HCT116 (cell line): ENCODE results near the gene MRPL34. TPM values are rescaled to one million over a fixed set of nuclear protein-coding genes. Genes with fewer than 3 reads are reported as not detected.

Source experiments
- ATAC-seq: fragments of 200-7000 bp; cut with Tn5 transposase; 2 replicates; pipeline ENCODE4 v1.9.1; 2020; ENCODE audit warnings: mild to moderate bottlenecking, moderate library complexity
- BruUV-seq: library from RNA; stranded (reverse); fragments of 400-500 nt; replicated peaks from 2 replicates; lab custom pipeline; 2021; lab: Mats Ljungman, UMichigan
- CTCF ChIA-PET: fragments of 300-600 bp; sonication (Branson Sonifier 250); formaldehyde crosslinking; loops from one replicate; lab custom pipeline; 2021; ENCODE audit warnings: antibody characterized with exemption; lab: Charles Lee
- POLR2A ChIA-PET: fragments of 300-600, 350-600 bp; sonication (Branson Sonifier 250); formaldehyde crosslinking; loops from one replicate; lab custom pipeline; 2021; ENCODE audit warnings: antibody characterized with exemption; lab: Charles Lee
- RAD21 ChIA-PET, 2 experiments: fragments of 300-600 bp; sonication (Branson Sonifier 250); formaldehyde crosslinking; loops; one replicate each; lab custom pipeline; 2023; ENCODE audit warnings: low total read pairs in 2 of 2; ENCODE audit not compliant: uncharacterized antibody in 2 of 2, unreplicated experiment in 2 of 2, low non-redundant PET in 1 of 2; lab: Charles Lee
- DNase-seq: peaks from one replicate; pipeline ENCODE4 v3.0.0-alpha.2; 2010; ENCODE audit warnings: low read depth, low spot score
- H2AFZ ChIP-seq: fragments of 200-600 bp; shearing (Covaris generic), sonication (generic); 2 replicates; pipeline ENCODE4 v1.6.1; 2017; ENCODE audit warnings: low read depth, mixed run types, mixed read lengths, antibody characterized with exemption, low read length; ENCODE audit not compliant: poor library complexity, severe bottlenecking
- H3K27ac ChIP-seq: 2 replicates; pipeline ENCODE4 v1.5.1; 2012; ENCODE audit warnings: low read depth, low read length
- H3K27me3 ChIP-seq: fragments of 200-600 bp; sonication (generic); 2 replicates; pipeline ENCODE4 v1.6.1; 2016; ENCODE audit warnings: mixed run types, low read length, mixed read lengths; ENCODE audit not compliant: insufficient read depth
- H3K36me3 ChIP-seq, 2 experiments: fragments of 200-500 bp in 1 of 2; fragments of 200-600 bp in 1 of 2; sonication (Bioruptor generic) in 1 of 2; sonication (generic) in 1 of 2; 2 replicates each; pipeline versions ENCODE4 v1.5.1 to v1.6.1; 2014 to 2016; ENCODE audit warnings: low read length in 2 of 2, inconsistent platforms in 1 of 2, mixed read lengths in 1 of 2, mixed run types in 1 of 2; ENCODE audit not compliant: insufficient read depth in 2 of 2, control insufficient read depth in 1 of 2
- H3K4me1 ChIP-seq, 2 experiments: fragments of 200-600 bp in 1 of 2; sonication (generic) in 1 of 2; 2 replicates each; pipeline versions ENCODE4 v1.5.1 to v1.6.1; 2012 to 2017; ENCODE audit warnings: low read length in 2 of 2, inconsistent platforms in 1 of 2, mild to moderate bottlenecking in 1 of 2, mixed read lengths in 1 of 2, mixed run types in 1 of 2, moderate library complexity in 1 of 2; ENCODE audit not compliant: insufficient read depth in 2 of 2, control insufficient read depth in 1 of 2
- H3K4me2 ChIP-seq: fragments of 200-600 bp; sonication (generic); 2 replicates; pipeline ENCODE4 v1.6.1; 2017; ENCODE audit warnings: mixed run types, low read length, mixed read lengths
- H3K4me3 ChIP-seq, 2 experiments: fragments of 200-600 bp in 1 of 2; sonication (generic) in 1 of 2; replicated peaks in 1 of 2; 2 replicates each; pipeline ENCODE4 v1.5.1; 2011 to 2016; ENCODE audit warnings: low read length in 2 of 2, control low read depth in 1 of 2, low read depth in 1 of 2, mild to moderate bottlenecking in 1 of 2, mixed read lengths in 1 of 2, mixed run types in 1 of 2
- H3K79me2 ChIP-seq: fragments of 200-600 bp; sonication (generic); 2 replicates; pipeline ENCODE4 v1.6.1; 2017; ENCODE audit warnings: mild to moderate bottlenecking, mixed run types, low read length, moderate library complexity, mixed read lengths; ENCODE audit not compliant: insufficient read depth
- H3K9ac ChIP-seq: fragments of 200-600 bp; sonication (generic); 2 replicates; pipeline ENCODE4 v1.6.1; 2016; ENCODE audit warnings: low read length, mixed read lengths
- H3K9me2 ChIP-seq: fragments of 200-600 bp; sonication (generic), shearing (Covaris generic); 2 replicates; pipeline ENCODE4 v1.6.1; 2017; ENCODE audit warnings: mixed run types, mild to moderate bottlenecking, moderate library complexity; ENCODE audit not compliant: insufficient read depth
- H3K9me3 ChIP-seq, 2 experiments: fragments of 200-500 bp in 1 of 2; fragments of 200-600 bp in 1 of 2; sonication (Bioruptor generic) in 1 of 2; sonication (generic) in 1 of 2; 2 replicates each; pipeline ENCODE4 v1.6.1; 2014 to 2017; ENCODE audit warnings: low read length in 2 of 2, mixed read lengths in 2 of 2, inconsistent platforms in 1 of 2, low read depth in 1 of 2, mild to moderate bottlenecking in 1 of 2, mixed run types in 1 of 2, moderate library complexity in 1 of 2; ENCODE audit not compliant: control insufficient read depth in 1 of 2, insufficient read depth in 1 of 2
- H4K20me1 ChIP-seq: fragments of 200-600 bp; sonication (generic), shearing (Covaris generic); 2 replicates; pipeline ENCODE4 v1.6.1; 2017; ENCODE audit warnings: mixed run types, mild to moderate bottlenecking, moderate library complexity; ENCODE audit not compliant: insufficient read depth
- CBX3 ChIP-seq: IDR thresholded peaks from 2 replicates; pipeline ENCODE4 v1.6.1; 2012; ENCODE audit warnings: low read depth
- CEBPB ChIP-seq: IDR thresholded peaks from 2 replicates; pipeline ENCODE4 v1.6.1; 2012; ENCODE audit warnings: low read depth
- EGR1 ChIP-seq: IDR thresholded peaks from 2 replicates; pipeline ENCODE4 v1.6.1; 2012; ENCODE audit warnings: low read depth
- EZH2phosphoT487 ChIP-seq: fragments of 200-600 bp; IDR thresholded peaks from 2 replicates; pipeline ENCODE4 v1.6.1; 2018; ENCODE audit warnings: antibody characterized with exemption, borderline replicate concordance
- FOSL1 ChIP-seq: IDR thresholded peaks from 2 replicates; pipeline ENCODE4 v1.6.1; 2012; ENCODE audit warnings: low read depth
- JUND ChIP-seq: IDR thresholded peaks from 2 replicates; pipeline ENCODE4 v1.6.1; 2012
- POLR2A ChIP-seq: IDR thresholded peaks from 2 replicates; pipeline ENCODE4 v1.7.0; 2011; ENCODE audit warnings: borderline replicate concordance; ENCODE audit not compliant: insufficient read depth, insufficient read length; ENCODE audit errors: extremely low read depth
- POLR2AphosphoS5 ChIP-seq: IDR thresholded peaks from 2 replicates; pipeline ENCODE4 v1.6.1; 2011; ENCODE audit warnings: mild to moderate bottlenecking, low read depth, low read length, moderate library complexity
- SIN3A ChIP-seq: IDR thresholded peaks from 2 replicates; pipeline ENCODE4 v1.6.1; 2012; ENCODE audit warnings: low read depth
- SP1 ChIP-seq: IDR thresholded peaks from 2 replicates; pipeline ENCODE4 v1.6.1; 2012; ENCODE audit warnings: low read depth
- SRF ChIP-seq: IDR thresholded peaks from 2 replicates; pipeline ENCODE4 v1.6.1; 2012; ENCODE audit warnings: low read depth
- ZFX ChIP-seq: fragments of 450-650 bp; IDR thresholded peaks from 2 replicates; pipeline ENCODE4 v1.6.1; 2017
- ZNF274 ChIP-seq: fragments of 200-500 bp; sonication (Bioruptor generic); IDR thresholded peaks from 2 replicates; pipeline ENCODE4 v1.6.1; 2014; ENCODE audit warnings: mild to moderate bottlenecking, low read depth, low read length, inconsistent platforms
- intact Hi-C: fragments of 100-400 bp; cut with micrococcal nuclease; formaldehyde crosslinking; loops from 2 replicates; pipeline ENCODE4 v1.10.0; 2022
- total RNA-seq: library from RNA; stranded (reverse); gene quantifications from one replicate; pipeline ENCODE4 v1.2.1, GENCODE V29; 2021; ENCODE audit not compliant: unreplicated experiment
- TF ChIP-seq, protein P1 (sequence below): IDR thresholded peaks from 2 replicates; pipeline ENCODE4 v1.6.1; 2012
- TF ChIP-seq, protein P2 (sequence below): IDR thresholded peaks from 2 replicates; pipeline ENCODE4 v1.6.1; 2011; ENCODE audit warnings: mild to moderate bottlenecking, low read length, moderate library complexity; ENCODE audit not compliant: insufficient replicate concordance; ENCODE audit errors: extremely low read depth

Gene MRPL34
- total RNA-seq, 1 experiment from 2014 or later: 114 TPM

DNA sequence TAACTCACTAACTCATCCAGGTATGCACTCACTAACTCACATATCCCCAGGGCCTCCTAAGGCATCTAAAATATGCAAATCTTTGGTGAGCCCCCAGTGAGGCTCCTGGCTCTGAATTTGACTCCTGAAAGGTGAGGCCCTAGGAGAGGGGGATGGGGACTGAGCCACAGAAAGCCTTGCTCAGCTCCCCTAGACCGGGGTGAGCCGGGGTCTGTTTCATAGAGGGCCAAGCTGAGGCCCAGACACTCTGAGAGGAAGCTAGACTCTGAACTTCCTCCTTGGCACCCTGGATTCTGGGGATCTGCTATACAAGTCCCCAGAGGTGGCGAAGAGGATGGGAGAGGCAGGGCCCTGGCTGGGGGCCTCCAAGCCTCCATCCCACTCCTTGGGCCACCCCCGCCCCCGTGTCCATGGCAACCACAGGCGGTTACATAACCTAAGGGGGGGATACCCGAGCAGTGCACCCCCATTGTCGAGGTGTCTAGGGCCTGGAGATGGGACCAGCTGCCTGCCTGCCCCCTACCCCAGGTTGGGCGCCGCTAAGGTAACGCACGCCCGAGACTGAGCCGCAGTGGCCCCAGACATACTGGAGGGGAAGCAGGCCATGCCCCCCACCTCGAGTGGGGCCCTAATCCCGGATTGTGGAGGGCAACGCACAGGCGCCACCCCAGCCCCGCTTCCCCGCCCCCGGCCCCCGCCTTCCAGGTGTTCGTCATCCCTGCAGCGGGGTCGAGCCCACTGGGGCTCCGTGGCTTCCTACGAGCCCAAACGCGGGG lies 3.1 kb upstream of the MRPL34 start:
- peaks cover 0 to 5% of the 10 kb centered on the region in 2 experiments; a peak in 2 of 4 replicates for H3K36me3 ChIP-seq
- POLR2A ChIA-PET: interaction anchor here (3.1 kb wide), 1 partner anchor 9 kb away, joined by 22 read pairs; no protein-coding TSS in a partner anchor
- H3K79me2 ChIP-seq: peaks cover 19% of the 10 kb centered on the region
- H3K4me2 ChIP-seq: peak overlapping the region; percentile 71
- peaks cover 29 to 48% of the 10 kb centered on the region in 2 experiments for H3K4me1 ChIP-seq
- DNase-seq (no peak), ATAC-seq (no peak)
- CTCF ChIA-PET: no interaction called here
- BruUV-seq: no TSS peak
- no peaks in the 10 kb centered on the region for H3K27me3 ChIP-seq
- peak overlapping the region; percentile 48 to 54 for H3K4me3 ChIP-seq
- H3K9me2 ChIP-seq: no peaks in the 10 kb centered on the region
- no peaks in the 10 kb centered on the region for H4K20me1 ChIP-seq
- no peak overlapping the region for H2AFZ ChIP-seq
- no peaks in the 10 kb centered on the region; a peak in 1 of 4 replicates for H3K9me3 ChIP-seq
- intact Hi-C loops: no loop called here
- H3K9ac ChIP-seq: peak overlapping the region; percentile 55
- RAD21 ChIA-PET: no interaction called here
- TF ChIP-seq CBX3: no peak
- no peak for TF ChIP-seq EGR1
- no peak for TF ChIP-seq SRF
- no peak for TF ChIP-seq ZNF274
- no peak for TF ChIP-seq FOSL1
- TF ChIP-seq JUND: no peak
- H3K27ac ChIP-seq: peak overlapping the region; percentile 50; the same call in 1 of the 2 replicates

DNA sequence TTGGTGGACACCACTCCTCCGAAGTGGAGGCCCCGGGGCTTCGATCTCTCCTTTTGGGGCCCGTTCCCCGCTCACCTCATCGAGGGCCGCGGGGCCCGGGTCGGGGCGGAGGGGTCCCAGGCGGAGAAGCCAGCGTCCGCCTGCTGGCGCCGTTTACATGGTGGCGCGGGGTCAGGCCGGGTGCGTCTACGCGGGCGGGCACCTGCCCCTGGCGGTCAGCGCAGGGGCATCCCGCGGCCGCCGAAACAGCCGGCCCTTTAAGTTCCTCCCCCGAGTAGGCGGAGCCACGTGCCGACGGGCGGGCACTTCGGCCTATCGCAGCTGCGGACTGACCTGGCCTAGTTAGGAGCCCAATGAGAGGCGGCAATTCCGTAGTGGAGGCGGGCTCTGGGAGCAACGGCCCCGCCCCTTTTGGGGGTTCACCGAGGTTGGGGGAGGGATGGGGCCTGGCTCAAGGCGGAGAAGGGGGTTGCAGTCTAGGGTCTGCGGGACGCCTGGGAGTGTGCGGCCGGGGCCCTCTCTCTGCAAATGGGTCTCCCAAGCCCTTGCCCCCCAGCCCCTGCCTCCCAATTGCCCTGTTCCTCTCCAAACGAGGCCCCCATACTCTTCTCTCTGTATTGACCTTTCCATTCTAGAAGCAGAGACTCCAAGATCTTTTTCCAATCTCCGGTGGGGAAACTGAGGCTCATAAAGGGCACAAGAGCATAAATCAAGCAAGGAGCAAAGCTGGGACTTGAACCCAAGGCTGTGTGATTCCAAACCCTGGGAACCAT lies 2.3 kb upstream of the MRPL34 start, which contains the start of gene ABHD8:
ABHD8 (minus strand) TSS at position 259 of the 773 bp plus-strand sequence. CDS start 1,809 bp downstream, outside the sequence.
- peaks cover 36 to 56% of the 10 kb centered on the region in 2 experiments for H3K4me1 ChIP-seq
- DNase-seq (peak; percentile 92), ATAC-seq (peak; percentile 79)
- ChIA-PET RAD21 (no interaction called here), POLR2A (interaction anchor here (0.9 to 3.1 kb wide), 2 partner anchors 10 to 25 kb away, joined by 3 to 22 read pairs; no protein-coding TSS in a partner anchor), CTCF (no interaction called here)
- H3K9ac ChIP-seq: peak within 1 kb of the TSS; percentile 55
- peak within 1 kb of the TSS; percentile 48 to 54 for H3K4me3 ChIP-seq
- peaks cover 15% of the 10 kb centered on the region for H3K79me2 ChIP-seq
- intact Hi-C loops: no loop called here
- peaks cover 0 to 2% of the 10 kb centered on the region in 2 experiments; a peak in 1 of 4 replicates for H3K36me3 ChIP-seq
- H3K9me3 ChIP-seq: no peaks in the 10 kb centered on the region
- H3K27ac ChIP-seq: peak within 1 kb of the TSS; percentile 50; the same call in 1 of the 2 replicates
- H3K9me2 ChIP-seq: no peaks in the 10 kb centered on the region
- BruUV-seq: no TSS peak
- no peaks in the 10 kb centered on the region for H4K20me1 ChIP-seq
- no peak within 1 kb of the TSS for H2AFZ ChIP-seq
- peak within 1 kb of the TSS; percentile 71 for H3K4me2 ChIP-seq
- H3K27me3 ChIP-seq: no peaks in the 10 kb centered on the region
- TF ChIP-seq EGR1 (peak; percentile 46; the same call in 1 of the 2 replicates), CEBPB (no peak), POLR2A (peak; percentile 46), FOSL1 (no peak), POLR2AphosphoS5 (peak; percentile 61), SIN3A (no peak), SP1 (peak; percentile 96), EZH2phosphoT487 (no peak), ZFX (peak; percentile 26; the same call in 1 of the 2 replicates)
- TF ChIP-seq, protein P1, sequence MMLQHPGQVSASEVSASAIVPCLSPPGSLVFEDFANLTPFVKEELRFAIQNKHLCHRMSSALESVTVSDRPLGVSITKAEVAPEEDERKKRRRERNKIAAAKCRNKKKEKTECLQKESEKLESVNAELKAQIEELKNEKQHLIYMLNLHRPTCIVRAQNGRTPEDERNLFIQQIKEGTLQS: no peak
- TF ChIP-seq, protein P2, sequence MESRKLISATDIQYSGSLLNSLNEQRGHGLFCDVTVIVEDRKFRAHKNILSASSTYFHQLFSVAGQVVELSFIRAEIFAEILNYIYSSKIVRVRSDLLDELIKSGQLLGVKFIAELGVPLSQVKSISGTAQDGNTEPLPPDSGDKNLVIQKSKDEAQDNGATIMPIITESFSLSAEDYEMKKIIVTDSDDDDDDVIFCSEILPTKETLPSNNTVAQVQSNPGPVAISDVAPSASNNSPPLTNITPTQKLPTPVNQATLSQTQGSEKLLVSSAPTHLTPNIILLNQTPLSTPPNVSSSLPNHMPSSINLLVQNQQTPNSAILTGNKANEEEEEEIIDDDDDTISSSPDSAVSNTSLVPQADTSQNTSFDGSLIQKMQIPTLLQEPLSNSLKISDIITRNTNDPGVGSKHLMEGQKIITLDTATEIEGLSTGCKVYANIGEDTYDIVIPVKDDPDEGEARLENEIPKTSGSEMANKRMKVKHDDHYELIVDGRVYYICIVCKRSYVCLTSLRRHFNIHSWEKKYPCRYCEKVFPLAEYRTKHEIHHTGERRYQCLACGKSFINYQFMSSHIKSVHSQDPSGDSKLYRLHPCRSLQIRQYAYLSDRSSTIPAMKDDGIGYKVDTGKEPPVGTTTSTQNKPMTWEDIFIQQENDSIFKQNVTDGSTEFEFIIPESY: no peak
